Measurements from ENCODE around the gene AGAP1. TPM values are rescaled to one million over a fixed set of nuclear protein-coding genes. Genes with fewer than 3 reads are reported as not detected.

The AGAP1 gene
- total RNA-seq, 1 donor from 2014 or later: 39.0 TPM

- H3K36me3 Mint-ChIP-seq (ENCODE audit: low read depth): no peaks in the 10 kb centered on the region
- no peaks in the 10 kb centered on the region for H3K27me3 Mint-ChIP-seq (ENCODE audit: low read depth)
- H3K9me3 Mint-ChIP-seq (ENCODE audit: low read depth): no peaks in the 10 kb centered on the region
- DNase-seq (ENCODE audit: low spot score): no peak
- H3K27ac Mint-ChIP-seq (ENCODE audit: unreplicated experiment): no peak overlapping the region
- no peak for TF ChIP-seq CTCF (IDR thresholded peaks at IDR 0.05)
- peaks cover 48% of the 10 kb centered on the region for H3K4me1 Mint-ChIP-seq (ENCODE audit: low read depth)
- no peak overlapping the region for H3K4me3 Mint-ChIP-seq (ENCODE audit: unreplicated experiment)
Measured at GRCh38 chr2:235630718-235631296, 137.0 kb downstream of the AGAP1 start.

- H3K9me3 Mint-ChIP-seq (ENCODE audit: low read depth): no peaks in the 10 kb centered on the region
- no peak for DNase-seq (ENCODE audit: low spot score)
- peak overlapping the region; percentile 24 for H3K27ac Mint-ChIP-seq (ENCODE audit: unreplicated experiment)
- H3K27me3 Mint-ChIP-seq (ENCODE audit: low read depth): no peaks in the 10 kb centered on the region
- peaks cover 33% of the 10 kb centered on the region for H3K4me1 Mint-ChIP-seq (ENCODE audit: low read depth)
- H3K36me3 Mint-ChIP-seq (ENCODE audit: low read depth): no peaks in the 10 kb centered on the region
- TF ChIP-seq CTCF (IDR thresholded peaks at IDR 0.05): no peak
- no peak overlapping the region for H3K4me3 Mint-ChIP-seq (ENCODE audit: unreplicated experiment)
Measured at GRCh38 chr2:235634435-235635158, 140.8 kb downstream of the AGAP1 start.

GRCh38 chr2:235636546-235636945 lies 142.7 kb downstream of the AGAP1 start:
- Mint-ChIP-seq H3K4me3 (ENCODE audit: unreplicated experiment) (no peak overlapping the region), H3K9me3 (ENCODE audit: low read depth) (no peaks in the 10 kb centered on the region), H3K27ac (ENCODE audit: unreplicated experiment) (no peak overlapping the region), H3K27me3 (ENCODE audit: low read depth) (no peaks in the 10 kb centered on the region), H3K4me1 (ENCODE audit: low read depth) (peaks cover 49% of the 10 kb centered on the region), H3K36me3 (ENCODE audit: low read depth) (no peaks in the 10 kb centered on the region)
- no peak for TF ChIP-seq CTCF (IDR thresholded peaks at IDR 0.05)
- DNase-seq (ENCODE audit: low spot score): no peak

GRCh38 chr2:235637896-235638295 lies 144.1 kb downstream of the AGAP1 start:
- no peak for DNase-seq (ENCODE audit: low spot score)
- Mint-ChIP-seq H3K9me3 (ENCODE audit: low read depth) (no peaks in the 10 kb centered on the region), H3K4me1 (ENCODE audit: low read depth) (peaks cover 63% of the 10 kb centered on the region), H3K27ac (ENCODE audit: unreplicated experiment) (no peak overlapping the region), H3K27me3 (ENCODE audit: low read depth) (no peaks in the 10 kb centered on the region), H3K36me3 (ENCODE audit: low read depth) (no peaks in the 10 kb centered on the region), H3K4me3 (ENCODE audit: unreplicated experiment) (no peak overlapping the region)
- TF ChIP-seq CTCF (IDR thresholded peaks at IDR 0.05): no peak

- H3K4me3 Mint-ChIP-seq (ENCODE audit: unreplicated experiment): no peak overlapping the region
- H3K4me1 Mint-ChIP-seq (ENCODE audit: low read depth): peaks cover 60% of the 10 kb centered on the region
- H3K36me3 Mint-ChIP-seq (ENCODE audit: low read depth): no peaks in the 10 kb centered on the region
- no peaks in the 10 kb centered on the region for H3K27me3 Mint-ChIP-seq (ENCODE audit: low read depth)
- no peaks in the 10 kb centered on the region for H3K9me3 Mint-ChIP-seq (ENCODE audit: low read depth)
- no peak for DNase-seq (ENCODE audit: low spot score)
- peak; percentile 23 for TF ChIP-seq CTCF (IDR thresholded peaks at IDR 0.05)
- peak overlapping the region; percentile 13 for H3K27ac Mint-ChIP-seq (ENCODE audit: unreplicated experiment)
Measured at GRCh38 chr2:235638541-235639427, 144.9 kb downstream of the AGAP1 start.
